ENCODE results near the gene NR2C2AP. TPM values are rescaled to one million over a fixed set of nuclear protein-coding genes. Genes with fewer than 3 reads are reported as not detected.

The NR2C2AP gene
- total and polyA plus RNA-seq, 2 of the 4 experiments (the other 2 are of a cell fraction): 5.4 to 9.0 TPM

- in situ Hi-C loops (cut with MboI; ENCODE audit: low sequenced_read_pairs): no loop called here
- no peak overlapping the region for H3K4me3 ChIP-seq (ENCODE audit: insufficient read depth, low read depth, low read length)
- no peaks in the 10 kb centered on the region for H3K9me1 ChIP-seq (ENCODE audit: insufficient read depth, low read length)
- no peak overlapping the region for H4K91ac ChIP-seq (ENCODE audit: insufficient read depth, low read depth, low read length)
- intact Hi-C loops (cut with micrococcal nuclease): loop anchor here (10.0 kb wide), 1 partner anchor 115 kb away; the partner anchor contains the start of gene SLC25A42
- no peak for ATAC-seq (ENCODE audit: low read depth)
- no peak overlapping the region for H3K4me2 ChIP-seq (ENCODE audit: low read depth, low read length)
- dilution Hi-C loops (cut with HindIII; ENCODE audit: low sequenced_read_pairs, unreplicated experiment): no loop called here
- no peak overlapping the region for H2AK5ac ChIP-seq (ENCODE audit: low read depth, low read length)
- POLR2A ChIA-PET (ENCODE audit: unreplicated experiment): no interaction called here
- H3K18ac ChIP-seq (ENCODE audit: low read depth, low read length): no peak overlapping the region
- H4K5ac ChIP-seq (ENCODE audit: low read depth, low read length): no peak overlapping the region
- H3K4ac ChIP-seq (ENCODE audit: low read depth, low read length): no peak overlapping the region
- no peaks in the 10 kb centered on the region; the same call in 1 of the 2 replicates for H4K20me1 ChIP-seq (ENCODE audit: insufficient read depth, low read length)
- H2BK15ac ChIP-seq (ENCODE audit: low read depth, low read length): no peak overlapping the region
- no peak overlapping the region for H3K56ac ChIP-seq (ENCODE audit: extremely low read depth, insufficient read depth, low read length)
- H3K14ac ChIP-seq (replicated peaks; ENCODE audit: low read depth, low read length): no peak overlapping the region
- peaks cover 34% of the 10 kb centered on the region for H3K36me3 ChIP-seq (ENCODE audit: control insufficient read depth, insufficient read depth, low read length)
- H2BK120ac ChIP-seq (ENCODE audit: low read depth, low read length): no peak overlapping the region
- WGBS, 2 experiments (ENCODE audit: extremely low coverage in 2 of 2, insufficient read length in 1 of 2): 75% methylated on average over 5 of the region's 17 CpGs; no CpG with 5 or more reads in 1 of the 2 experiments
- no peaks in the 10 kb centered on the region for H3K79me1 ChIP-seq (ENCODE audit: low read depth in 1 of 2, low read length in 2 of 2)
- BruUV-seq (replicated peaks): no TSS peak
- no peak overlapping the region for H2AK9ac ChIP-seq (replicated peaks; ENCODE audit: low read depth, low read length, poor library complexity)
- no peaks in the 10 kb centered on the region for H3K27me3 ChIP-seq (ENCODE audit: control insufficient read depth, insufficient read depth, low read length)
- no peak overlapping the region for H2BK20ac ChIP-seq (ENCODE audit: low read depth, low read length)
- no peaks in the 10 kb centered on the region for H3K4me1 ChIP-seq (ENCODE audit: control insufficient read depth, insufficient read depth, low read length)
- H3K9ac ChIP-seq (ENCODE audit: low read depth, low read length): no peak overlapping the region
- H4K8ac ChIP-seq (ENCODE audit: low read depth in 2 of 2, low read length in 2 of 2): no peak overlapping the region
- H2BK5ac ChIP-seq (ENCODE audit: low read depth, low read length, poor library complexity, severe bottlenecking): no peak overlapping the region
- CTCF ChIA-PET: no interaction called here
- H3K27ac ChIP-seq (ENCODE audit: insufficient read depth, low read length): no peak overlapping the region
- DNase-seq: no peak
- peaks cover 3% of the 10 kb centered on the region; the same call in 1 of the 2 replicates for H3K9me3 ChIP-seq (ENCODE audit: control insufficient read depth, insufficient read depth, low read length)
- H2AFZ ChIP-seq (replicated peaks; ENCODE audit: low read length, poor library complexity): no peak overlapping the region
- no peak overlapping the region for H3K23ac ChIP-seq (ENCODE audit: low read depth, low read length)
- TF ChIP-seq USF2 (IDR thresholded peaks at IDR 0.05; ENCODE audit: low read depth, low read length): no peak
- TF ChIP-seq RFX5 (IDR thresholded peaks at IDR 0.05; ENCODE audit: low read depth, low read length): no peak
- TF ChIP-seq CHD1 (IDR thresholded peaks at IDR 0.05; ENCODE audit: low read depth, low read length): no peak
- no peak for TF ChIP-seq BHLHE40 (IDR thresholded peaks at IDR 0.05; ENCODE audit: low read depth, low read length)
- no peak for TF ChIP-seq POLR2A (IDR thresholded peaks at IDR 0.05; ENCODE audit: low read depth, low read length)
- no peak for TF ChIP-seq NFE2L2 (IDR thresholded peaks at IDR 0.05; ENCODE audit: low read depth, low read length)
- no peak for TF ChIP-seq ELK1 (IDR thresholded peaks at IDR 0.05; ENCODE audit: borderline replicate concordance, low read depth, low read length)
- no peak for TF ChIP-seq MAZ (IDR thresholded peaks at IDR 0.05; ENCODE audit: borderline replicate concordance, low read depth, low read length)
- TF ChIP-seq MXI1 (IDR thresholded peaks at IDR 0.05; ENCODE audit: borderline replicate concordance, low read depth, low read length): no peak
- TF ChIP-seq RAD21 (IDR thresholded peaks at IDR 0.05; ENCODE audit: low read length): no peak
- no peak for TF ChIP-seq SMC3 (IDR thresholded peaks at IDR 0.05; ENCODE audit: low read depth, low read length)
- TF ChIP-seq CTCF (conservative IDR thresholded peaks at IDR 0.05; ENCODE audit: low read depth, low read length): no peak
- TF ChIP-seq CEBPB (IDR thresholded peaks at IDR 0.05; ENCODE audit: low read depth, low read length): no peak
- no peak for TF ChIP-seq FOS (IDR thresholded peaks at IDR 0.05; ENCODE audit: low read depth, low read length)
- TF ChIP-seq RCOR1 (IDR thresholded peaks at IDR 0.05; ENCODE audit: insufficient replicate concordance, low read length): no peak
These were observed 23.4 kb downstream of the NR2C2AP start for GRCh38 chr19:19179548-19180441.

Measured in IMR-90 (cell line).